Activated T-helper 1 cell treated with anti-CD3 and anti-CD28 coated beads, Interleukin-2, amount 50 U/mL, for 16 hours (primary cell): ENCODE results near the gene NELFE.

ENCODE experiments used
- DNase-seq, 2 donors: peaks; one replicate each; pipeline ENCODE4 v3.0.0-alpha.2; 2020; ENCODE audit warnings: low read depth in 1 of 2, low spot score in 1 of 2

NELFE gene

GRCh38 chr6:31972709-31973350 lies 14.1 kb upstream of the NELFE start:
- no peak for DNase-seq

DNA sequence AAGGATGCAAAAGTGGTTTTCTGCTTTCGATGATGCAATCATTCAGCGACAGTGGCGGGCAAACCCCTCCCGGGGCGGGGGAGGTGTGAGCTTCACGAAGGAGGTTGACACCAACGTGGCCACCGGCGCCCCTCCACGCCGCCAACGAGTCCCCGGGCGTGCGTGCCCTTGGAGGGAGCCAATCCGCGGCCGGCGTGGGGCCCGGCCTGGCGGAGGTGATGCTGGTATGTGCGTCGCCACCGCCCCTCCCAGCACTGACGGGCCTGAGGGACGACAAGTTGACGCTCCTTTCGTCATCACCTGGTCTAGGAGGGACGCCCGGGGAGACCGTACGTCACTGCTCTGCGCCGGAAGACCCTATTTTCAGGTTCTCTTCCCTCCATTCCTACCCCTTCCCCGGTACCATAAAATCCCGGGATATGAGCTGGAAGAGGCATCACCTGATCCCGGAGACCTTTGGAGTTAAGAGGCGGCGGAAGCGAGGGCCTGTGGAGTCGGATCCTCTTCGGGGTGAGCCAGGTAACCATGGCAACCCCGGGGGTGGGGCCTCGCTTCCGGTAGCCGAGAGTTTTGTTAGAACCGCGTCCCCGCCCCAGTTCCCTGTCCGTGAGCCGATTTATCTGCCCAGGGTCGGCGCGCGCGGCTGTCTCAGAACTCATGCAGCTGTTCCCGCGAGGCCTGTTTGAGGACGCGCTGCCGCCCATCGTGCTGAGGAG lies 13.4 kb upstream of the NELFE start, which contains the start of gene DXO:
DXO (minus strand) TSS at position 146 of the 716 bp plus-strand sequence. CDS start 463 bp downstream, outside the sequence.
- peak; percentile 86 to 96 for DNase-seq

GRCh38 chr6:31971279-31971992 lies 12.7 kb upstream of the NELFE start:
- no peak for DNase-seq

DNA sequence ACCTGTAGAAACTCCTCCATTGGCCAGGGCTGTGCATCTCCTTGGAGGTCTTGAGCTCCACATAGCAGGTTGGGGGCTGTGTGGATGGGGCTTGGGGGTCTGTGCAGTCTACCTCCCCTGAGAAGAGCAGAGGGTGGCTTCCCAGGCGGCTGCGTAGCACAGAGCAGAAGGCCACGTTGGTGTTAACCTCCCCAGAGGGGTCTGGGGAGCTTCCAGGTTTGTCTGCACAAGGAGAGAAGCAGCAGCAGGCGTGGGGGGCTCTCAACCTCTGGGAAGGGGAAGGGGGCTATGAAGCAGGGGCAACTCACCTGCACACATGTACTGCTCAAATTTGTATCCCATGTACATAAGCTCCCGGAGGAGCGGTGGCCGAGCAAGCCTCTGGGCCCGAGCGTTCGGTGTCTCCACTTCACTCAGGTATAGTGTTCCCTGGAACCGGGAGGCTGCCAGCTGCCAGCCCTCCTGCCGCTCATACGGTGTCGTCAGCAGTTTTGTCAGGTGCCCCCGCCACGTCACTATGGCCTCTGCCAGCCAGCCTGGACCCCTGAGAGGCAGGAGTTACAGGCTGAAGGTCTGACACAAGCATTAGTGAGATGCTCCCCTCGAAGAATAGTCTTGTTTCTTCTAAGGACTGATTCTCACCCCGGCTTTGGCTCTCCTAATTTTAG lies 12.0 kb upstream of the NELFE start:
- DNase-seq = no peak

GRCh38 chr6:31969712-31970603 lies 11.2 kb upstream of the NELFE start:
- no peak for DNase-seq

DNA sequence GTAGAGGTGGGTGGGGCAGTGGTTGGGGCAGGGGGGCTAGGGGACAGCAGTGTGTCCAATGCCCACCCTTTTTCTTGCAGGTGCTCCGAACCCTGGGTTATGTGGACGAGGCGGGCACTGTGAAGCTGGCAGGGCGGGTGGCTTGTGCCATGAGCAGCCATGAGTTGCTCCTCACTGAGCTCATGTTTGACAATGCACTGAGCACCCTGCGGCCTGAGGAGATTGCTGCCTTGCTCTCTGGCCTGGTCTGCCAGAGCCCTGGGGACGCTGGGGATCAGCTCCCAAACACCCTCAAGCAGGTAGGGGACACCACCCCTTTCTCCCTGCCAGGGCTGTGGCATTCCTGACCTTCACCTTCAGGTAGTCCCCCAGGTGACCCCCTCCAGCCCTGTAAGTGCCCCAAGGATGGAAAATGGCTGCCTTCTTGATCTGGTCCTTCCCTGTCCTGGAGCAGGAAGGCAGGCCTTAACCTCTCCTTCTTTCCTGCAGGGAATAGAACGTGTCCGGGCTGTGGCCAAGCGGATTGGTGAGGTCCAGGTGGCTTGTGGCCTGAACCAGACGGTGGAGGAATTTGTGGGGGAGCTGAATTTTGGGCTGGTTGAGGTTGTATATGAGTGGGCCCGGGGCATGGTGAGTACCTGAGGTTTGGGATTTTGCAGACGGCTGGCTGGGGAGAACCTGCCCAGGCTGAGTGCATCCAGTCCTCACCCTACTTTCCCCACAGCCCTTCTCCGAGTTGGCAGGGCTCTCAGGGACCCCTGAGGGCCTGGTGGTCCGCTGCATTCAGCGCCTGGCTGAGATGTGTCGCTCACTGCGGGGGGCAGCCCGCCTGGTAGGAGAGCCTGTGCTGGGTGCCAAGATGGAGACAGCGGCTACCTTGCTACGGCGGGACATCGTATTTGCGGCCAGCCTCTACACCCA lies 10.3 kb upstream of the NELFE start:
- no peak for DNase-seq

DNA sequence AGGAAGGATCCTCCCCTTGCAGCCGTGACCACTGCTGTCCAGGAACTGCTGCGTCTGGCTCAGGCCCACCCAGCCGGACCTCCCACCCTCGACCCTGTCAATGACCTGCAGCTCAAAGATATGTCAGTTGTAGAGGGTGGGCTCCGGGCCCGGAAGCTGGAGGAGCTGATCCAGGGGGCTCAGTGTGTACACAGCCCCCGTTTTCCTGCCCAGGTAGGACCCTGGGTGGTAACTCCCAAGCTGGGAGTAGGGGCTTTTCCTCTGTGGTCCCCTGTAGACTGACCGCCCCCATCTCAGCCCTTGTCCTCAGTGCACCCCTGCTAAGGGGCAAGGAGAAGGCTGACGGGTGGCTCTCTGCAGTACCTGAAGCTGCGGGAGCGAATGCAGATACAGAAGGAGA lies 9.6 kb upstream of the NELFE start:
- DNase-seq = no peak

DNA sequence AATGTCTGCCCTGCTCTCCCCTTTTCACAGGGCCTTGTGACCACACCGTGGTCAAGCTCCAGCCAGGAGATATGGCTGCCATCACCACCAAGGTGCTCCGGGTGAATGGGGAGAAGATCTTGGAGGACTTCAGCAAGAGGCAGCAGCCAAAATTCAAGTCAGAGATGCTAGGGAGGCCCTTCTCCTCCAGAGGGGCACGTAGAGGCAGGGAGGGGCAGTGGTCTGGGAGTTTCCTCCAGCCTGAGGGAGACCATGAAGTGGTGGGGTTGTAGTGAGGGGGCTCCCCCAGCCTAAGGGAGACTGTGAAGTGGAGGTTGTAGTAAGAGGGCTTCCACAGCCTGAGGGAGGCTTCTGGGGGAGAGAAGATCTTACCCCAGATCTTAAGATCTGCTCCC lies 9.2 kb upstream of the NELFE start:
- DNase-seq = no peak

DNA sequence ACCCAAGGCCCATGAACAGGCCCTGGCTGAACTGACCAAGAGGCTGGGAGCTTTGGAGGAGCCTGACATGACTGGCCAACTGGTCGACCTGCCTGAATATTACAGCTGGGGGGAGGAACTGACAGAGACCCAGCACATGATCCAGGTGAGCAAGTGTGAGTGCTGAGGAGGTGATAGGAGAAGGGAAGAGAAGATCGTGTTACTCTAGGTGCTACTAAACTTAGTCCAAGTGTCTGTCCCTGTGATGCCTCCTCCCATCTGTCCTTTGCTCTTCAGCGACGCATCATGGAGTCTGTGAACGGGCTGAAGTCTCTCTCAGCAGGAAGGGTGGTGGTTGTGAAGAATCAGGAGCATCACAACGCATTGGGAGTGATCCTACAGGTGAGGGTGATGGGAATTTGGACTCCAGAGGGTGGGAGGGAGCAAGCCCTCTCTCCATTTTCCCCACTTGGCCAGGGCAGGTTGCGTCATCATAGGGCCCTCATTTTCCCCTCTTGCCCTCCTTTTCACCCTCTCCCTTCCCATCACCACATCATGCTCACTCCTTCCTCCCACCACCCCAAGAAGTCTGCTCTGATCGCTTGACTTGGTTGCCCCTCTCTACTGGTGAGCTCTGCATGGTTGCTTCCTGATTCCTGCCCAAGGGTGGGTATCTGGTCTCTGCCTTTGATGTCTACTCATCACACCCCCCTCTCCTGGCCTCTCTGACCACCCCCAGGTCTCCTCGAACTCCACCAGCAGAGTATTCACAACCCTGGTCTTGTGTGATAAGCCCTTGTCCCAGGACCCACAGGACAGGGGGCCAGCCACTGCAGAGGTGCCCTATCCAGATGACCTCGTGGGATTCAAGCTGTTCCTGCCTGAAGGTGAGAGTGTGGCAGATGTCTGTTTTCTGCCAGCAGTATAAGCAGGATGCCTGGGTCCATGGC lies 8.5 kb upstream of the NELFE start:
- no peak for DNase-seq

- DNase-seq = no peak
Measured at GRCh38 chr6:31966506-31966905, 7.7 kb upstream of the NELFE start.

DNA sequence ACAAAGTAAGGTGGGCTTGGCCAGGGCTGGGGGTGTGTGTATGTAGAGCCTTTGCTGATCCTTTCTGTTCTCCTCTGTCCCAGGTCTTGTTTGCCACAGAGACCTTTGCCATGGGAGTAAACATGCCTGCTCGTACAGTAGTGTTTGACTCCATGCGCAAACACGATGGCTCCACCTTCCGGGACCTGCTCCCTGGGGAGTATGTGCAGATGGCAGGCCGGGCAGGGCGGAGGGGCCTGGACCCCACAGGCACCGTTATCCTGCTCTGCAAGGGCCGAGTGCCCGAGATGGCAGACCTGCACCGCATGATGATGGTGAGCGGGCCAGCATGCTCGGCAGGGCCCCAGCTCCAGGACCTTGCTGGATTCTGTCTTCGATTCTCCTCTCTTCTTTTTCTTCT lies 6.9 kb upstream of the NELFE start:
- no peak for DNase-seq

GRCh38 chr6:31963921-31964320 lies 5.2 kb upstream of the NELFE start:
- no peak for DNase-seq

DNA sequence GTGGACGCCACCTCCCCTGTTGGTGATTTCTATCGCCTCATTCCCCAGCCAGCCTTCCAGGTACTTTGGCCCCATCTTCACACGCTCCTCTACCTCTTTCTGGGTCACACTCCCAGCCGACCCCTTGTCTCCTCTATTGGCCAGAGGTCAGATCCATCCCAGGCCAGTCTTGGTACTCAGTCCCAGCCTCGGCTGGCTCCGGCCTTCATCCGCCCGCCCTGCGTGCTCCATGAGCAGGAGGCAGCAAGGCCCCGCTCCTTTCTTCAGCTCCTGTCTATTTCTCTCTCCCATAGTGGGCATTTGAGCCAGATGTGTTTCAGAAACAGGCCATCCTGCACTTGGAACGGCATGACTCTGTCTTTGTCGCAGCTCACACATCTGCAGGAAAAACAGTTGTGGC lies 2.8 kb upstream of the NELFE start:
- no peak for DNase-seq

DNA sequence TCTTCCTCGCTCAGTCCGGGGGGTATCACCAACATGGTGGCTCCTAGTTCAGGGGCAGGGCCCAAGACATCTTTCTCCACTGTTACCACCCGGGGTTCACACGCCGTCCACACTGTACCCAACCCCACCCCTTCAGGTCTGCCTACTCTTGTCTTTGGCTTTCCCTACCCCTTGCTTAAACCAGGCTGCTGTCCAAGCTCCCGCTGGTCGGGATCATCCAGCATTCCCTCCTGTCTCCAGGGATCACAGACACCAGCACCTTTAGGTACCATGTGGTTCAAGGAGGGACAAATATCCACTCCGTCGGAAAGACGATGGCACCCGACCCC lies 395 bp downstream of the NELFE start:
- no peak for DNase-seq

GRCh38 chr6:31956796-31957195 lies 2.0 kb downstream of the NELFE start:
- DNase-seq = no peak

GRCh38 chr6:31954511-31954910 lies 4.3 kb downstream of the NELFE start:
- DNase-seq = no peak

DNA sequence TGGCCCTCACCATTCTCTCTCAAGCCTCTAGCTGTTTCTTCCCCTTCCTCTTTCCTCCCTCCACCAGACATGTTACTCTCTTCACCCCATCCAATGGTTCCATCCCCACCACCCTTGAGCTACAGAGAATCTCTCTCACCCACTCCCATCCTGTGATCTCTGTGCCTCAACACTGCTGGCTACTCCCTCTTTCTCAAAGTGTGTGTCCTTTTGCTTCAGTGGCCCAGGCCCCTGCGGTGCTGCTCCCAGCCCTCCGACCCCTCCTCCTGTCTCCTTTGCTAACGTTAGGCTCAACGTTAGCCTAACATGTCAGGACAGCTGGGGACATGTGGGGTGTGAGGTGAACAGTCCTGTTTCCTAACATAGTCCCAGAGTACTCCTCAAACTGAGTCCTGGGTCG lies 5.9 kb downstream of the NELFE start:
- no peak for DNase-seq

DNA sequence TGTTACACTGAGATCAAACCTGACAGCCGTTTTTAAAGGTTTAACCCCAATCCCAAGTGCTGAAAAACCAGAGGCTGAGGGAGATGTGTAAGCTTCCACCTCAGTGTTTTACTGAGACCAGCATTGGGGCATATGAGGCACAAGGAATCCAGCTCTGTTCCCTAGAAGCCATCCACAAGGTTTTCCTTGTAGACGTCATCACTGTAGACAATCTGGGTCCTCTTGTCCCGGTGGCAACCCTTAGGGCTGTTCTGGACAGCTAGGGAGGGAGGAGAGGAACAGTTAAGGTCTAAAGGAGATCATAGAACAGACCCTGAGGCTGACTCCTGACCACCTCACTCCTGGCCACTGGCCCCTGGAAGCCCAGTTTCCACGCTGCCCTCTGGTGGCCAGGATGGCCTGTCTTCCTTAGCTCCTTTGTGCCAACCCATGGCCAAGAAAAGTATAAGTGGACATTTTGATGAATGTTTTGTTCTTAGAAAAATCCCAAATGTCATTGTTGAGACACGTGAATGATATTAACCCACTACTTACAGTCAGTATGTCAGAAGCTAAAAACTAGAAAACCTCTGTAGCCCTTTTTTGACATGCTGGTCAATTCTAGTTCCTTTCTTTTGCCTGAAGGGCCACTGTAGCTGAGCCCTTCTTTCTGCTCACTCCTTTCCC lies 6.5 kb downstream of the NELFE start:
- no peak for DNase-seq
